Tibial nerve (tissue), 4 donors: ENCODE measurements around the gene ITPKB.

Experiments
- CTCF ChIP-seq, 5 experiments: fragments of 200-600 bp in 3 of 5; fragments of 450-650 bp in 2 of 5; sonication (generic) in 3 of 5; IDR thresholded peaks; one replicate each; pipeline ENCODE4 v1.5.1; 2016 to 2019; ENCODE audit warnings: antibody characterized with exemption in 5 of 5, mild to moderate bottlenecking in 3 of 5, moderate library complexity in 2 of 5
- EP300 ChIP-seq, 2 donors: sonication (generic); formaldehyde crosslinking; IDR thresholded peaks; one replicate each; pipeline ENCODE4 v1.6.1; 2017; ENCODE audit warnings: antibody characterized with exemption in 2 of 2, mild to moderate bottlenecking in 1 of 2
- POLR2A ChIP-seq, 2 donors: fragments of 450-650 bp; IDR thresholded peaks; one replicate each; pipeline ENCODE4 v1.6.1; 2017; ENCODE audit warnings: antibody characterized with exemption in 2 of 2, mild to moderate bottlenecking in 2 of 2, moderate library complexity in 2 of 2

- TF ChIP-seq CTCF (IDR thresholded peaks at IDR 0.05) (peak in 1 of 5 experiments; percentile 11), POLR2A (IDR thresholded peaks at IDR 0.05) (no peak), EP300 (IDR thresholded peaks at IDR 0.05) (peak in 1 of 2 donors; percentile 77)
Measured at GRCh38 chr1:226674892-226675714, 64.0 kb downstream of the ITPKB start.
